Measurements from ENCODE around the gene MRPL44.
"Not testable (repeated sequence)": the region's sequence is repeated elsewhere in the genome, so short reads cannot be mapped to it uniquely, and the experiment has no call there.

Gene MRPL44

GRCh38 chr2:223936862-223937326 lies 20.4 kb upstream of the MRPL44 start:
- Histone ChIP-seq H3K36me3 (replicated peaks; ENCODE audit: insufficient read depth, low read length) (no peaks in the 10 kb centered on the region), H3K9ac (ENCODE audit: low read length) (no peak overlapping the region), H4K20me1 (ENCODE audit: insufficient read depth, low read length) (no peaks in the 10 kb centered on the region), H3K4me3 (ENCODE audit: low read length) (no peak overlapping the region), H3K4me2 (ENCODE audit: low read depth, low read length) (no peak overlapping the region), H3F3A (ENCODE audit: insufficient read depth, low read length) (no peaks in the 10 kb centered on the region), H3K27ac (ENCODE audit: low read length) (no peak overlapping the region), H3K9me2 (replicated peaks; ENCODE audit: insufficient read depth, low read length) (no peaks in the 10 kb centered on the region), H3K27me3 (replicated peaks; ENCODE audit: insufficient read depth, low read length) (no peaks in the 10 kb centered on the region), H3K9me3 (replicated peaks; ENCODE audit: insufficient read depth, low read length) (no peaks in the 10 kb centered on the region), H3K4me1 (ENCODE audit: low read length) (no peaks in the 10 kb centered on the region), H3K79me2 (ENCODE audit: low read length) (peaks cover 71% of the 10 kb centered on the region), H2AFZ (ENCODE audit: low read length) (no peak overlapping the region)
- TF ChIP-seq EZH2phosphoT487 (IDR thresholded peaks at IDR 0.05; ENCODE audit: low read length) = no peak
- TF ChIP-seq CTCF (IDR thresholded peaks at IDR 0.05; ENCODE audit: low read length) = no peak
- TF ChIP-seq EZH2 (optimal IDR thresholded peaks at IDR 0.05; ENCODE audit: low read depth, low read length) = no peak
- DNase-seq = no peak

GRCh38 chr2:223937535-223937934 lies 19.7 kb upstream of the MRPL44 start:
- Histone ChIP-seq H3K4me3 (ENCODE audit: low read length) (no peak overlapping the region), H3K79me2 (ENCODE audit: low read length) (peaks cover 69% of the 10 kb centered on the region), H3K27ac (ENCODE audit: low read length) (no peak overlapping the region), H3K9ac (ENCODE audit: low read length) (no peak overlapping the region), H3K9me2 (replicated peaks; ENCODE audit: insufficient read depth, low read length) (no peaks in the 10 kb centered on the region), H2AFZ (ENCODE audit: low read length) (no peak overlapping the region), H3F3A (ENCODE audit: insufficient read depth, low read length) (no peaks in the 10 kb centered on the region), H4K20me1 (ENCODE audit: insufficient read depth, low read length) (no peaks in the 10 kb centered on the region), H3K36me3 (replicated peaks; ENCODE audit: insufficient read depth, low read length) (no peaks in the 10 kb centered on the region), H3K4me2 (ENCODE audit: low read depth, low read length) (no peak overlapping the region), H3K9me3 (replicated peaks; ENCODE audit: insufficient read depth, low read length) (no peaks in the 10 kb centered on the region), H3K27me3 (replicated peaks; ENCODE audit: insufficient read depth, low read length) (no peaks in the 10 kb centered on the region), H3K4me1 (ENCODE audit: low read length) (no peaks in the 10 kb centered on the region)
- no peak for DNase-seq
- TF ChIP-seq CTCF (IDR thresholded peaks at IDR 0.05; ENCODE audit: low read length) (no peak), EZH2 (optimal IDR thresholded peaks at IDR 0.05; ENCODE audit: low read depth, low read length) (no peak)

- not testable (repeated sequence) for H4K20me1 ChIP-seq (ENCODE audit: insufficient read depth, low read length); H3K9ac ChIP-seq (ENCODE audit: low read length); H3K9me3 ChIP-seq (replicated peaks; ENCODE audit: insufficient read depth, low read length); H3K4me1 ChIP-seq (ENCODE audit: low read length); H3K36me3 ChIP-seq (replicated peaks; ENCODE audit: insufficient read depth, low read length); H3K4me3 ChIP-seq (ENCODE audit: low read length); H3K27me3 ChIP-seq (replicated peaks; ENCODE audit: insufficient read depth, low read length); H3K9me2 ChIP-seq (replicated peaks; ENCODE audit: insufficient read depth, low read length); H3K4me2 ChIP-seq (ENCODE audit: low read depth, low read length); H3F3A ChIP-seq (ENCODE audit: insufficient read depth, low read length); H3K27ac ChIP-seq (ENCODE audit: low read length); H2AFZ ChIP-seq (ENCODE audit: low read length); DNase-seq
- H3K79me2 ChIP-seq (ENCODE audit: low read length) = peaks cover 67% of the 10 kb centered on the region
These were observed 17.8 kb upstream of the MRPL44 start for GRCh38 chr2:223939438-223939837.

GRCh38 chr2:223941579-223942277 lies 15.5 kb upstream of the MRPL44 start:
- Histone ChIP-seq H3K4me2 (ENCODE audit: low read depth, low read length) (no peak overlapping the region), H3F3A (ENCODE audit: insufficient read depth, low read length) (no peaks in the 10 kb centered on the region), H3K9ac (ENCODE audit: low read length) (no peak overlapping the region), H4K20me1 (ENCODE audit: insufficient read depth, low read length) (no peaks in the 10 kb centered on the region), H3K36me3 (replicated peaks; ENCODE audit: insufficient read depth, low read length) (no peaks in the 10 kb centered on the region), H3K27me3 (replicated peaks; ENCODE audit: insufficient read depth, low read length) (no peaks in the 10 kb centered on the region), H3K27ac (ENCODE audit: low read length) (no peak overlapping the region), H3K9me2 (replicated peaks; ENCODE audit: insufficient read depth, low read length) (no peaks in the 10 kb centered on the region), H3K4me1 (ENCODE audit: low read length) (no peaks in the 10 kb centered on the region), H2AFZ (ENCODE audit: low read length) (no peak overlapping the region), H3K9me3 (replicated peaks; ENCODE audit: insufficient read depth, low read length) (no peaks in the 10 kb centered on the region), H3K79me2 (ENCODE audit: low read length) (peaks cover 55% of the 10 kb centered on the region), H3K4me3 (ENCODE audit: low read length) (no peak overlapping the region)
- no peak for DNase-seq
- no peak for TF ChIP-seq EZH2 (optimal IDR thresholded peaks at IDR 0.05; ENCODE audit: low read depth, low read length)

All from MM.1S (cell line).